Measurements from ENCODE around the gene TMEM134.

Gene TMEM134

GRCh38 chr11:67436459-67437081 is 32.5 kb downstream of the TMEM134 start:
- Mint-ChIP-seq H3K27ac (peak overlapping the region; percentile 43), H3K36me3 (ENCODE audit: low read depth) (peaks cover 13% of the 10 kb centered on the region), H3K4me1 (peaks cover 11% of the 10 kb centered on the region), H3K27me3 (ENCODE audit: low read depth, poor library complexity) (no peaks in the 10 kb centered on the region), H3K9me3 (no peaks in the 10 kb centered on the region), H3K4me3 (no peak overlapping the region)
- TF ChIP-seq CTCF (IDR thresholded peaks at IDR 0.05), result no peak
- DNase-seq, result no peak

- no peak overlapping the region for H3K27ac Mint-ChIP-seq
- TF ChIP-seq CTCF (IDR thresholded peaks at IDR 0.05), result no peak
- H3K9me3 Mint-ChIP-seq, result no peaks in the 10 kb centered on the region
- no peak overlapping the region for H3K4me3 Mint-ChIP-seq
- H3K4me1 Mint-ChIP-seq, result peaks cover 11% of the 10 kb centered on the region
- DNase-seq, result no peak
- no peaks in the 10 kb centered on the region for H3K27me3 Mint-ChIP-seq (ENCODE audit: low read depth, poor library complexity)
- H3K36me3 Mint-ChIP-seq (ENCODE audit: low read depth), result peaks cover 14% of the 10 kb centered on the region
Measured at GRCh38 chr11:67435727-67436458, 33.2 kb downstream of the TMEM134 start.

- H3K27me3 Mint-ChIP-seq (ENCODE audit: low read depth, poor library complexity), result no peaks in the 10 kb centered on the region
- DNase-seq, result no peak
- H3K4me3 Mint-ChIP-seq, result no peak overlapping the region
- no peaks in the 10 kb centered on the region for H3K9me3 Mint-ChIP-seq
- peaks cover 11% of the 10 kb centered on the region for H3K4me1 Mint-ChIP-seq
- no peak overlapping the region for H3K27ac Mint-ChIP-seq
- peaks cover 14% of the 10 kb centered on the region for H3K36me3 Mint-ChIP-seq (ENCODE audit: low read depth)
- no peak for TF ChIP-seq CTCF (IDR thresholded peaks at IDR 0.05)
Measured at GRCh38 chr11:67435031-67435726, 33.9 kb downstream of the TMEM134 start.

GRCh38 chr11:67434395-67434881 is 34.6 kb downstream of the TMEM134 start:
- no peak overlapping the region for H3K4me3 Mint-ChIP-seq
- H3K9me3 Mint-ChIP-seq, result no peaks in the 10 kb centered on the region
- H3K27ac Mint-ChIP-seq, result no peak overlapping the region

More at GRCh38 chr11:67434395-67434881, 34.6 kb downstream of the TMEM134 start:
- Mint-ChIP-seq H3K36me3 (ENCODE audit: low read depth) (peaks cover 11% of the 10 kb centered on the region), H3K27me3 (ENCODE audit: low read depth, poor library complexity) (no peaks in the 10 kb centered on the region), H3K4me1 (peaks cover 11% of the 10 kb centered on the region)
- no peak for DNase-seq
- no peak for TF ChIP-seq CTCF (IDR thresholded peaks at IDR 0.05)
